Activated naive CD4-positive, alpha-beta T cell treated with anti-CD3 and anti-CD28 coated beads, Interleukin-2, amount 50 U/mL, for 16 hours (primary cell): Measurements from ENCODE around the gene TRIM47.

Source experiments
- DNase-seq: peaks from one replicate; pipeline ENCODE4 v3.0.0-alpha.2; 2020

Gene TRIM47

DNA sequence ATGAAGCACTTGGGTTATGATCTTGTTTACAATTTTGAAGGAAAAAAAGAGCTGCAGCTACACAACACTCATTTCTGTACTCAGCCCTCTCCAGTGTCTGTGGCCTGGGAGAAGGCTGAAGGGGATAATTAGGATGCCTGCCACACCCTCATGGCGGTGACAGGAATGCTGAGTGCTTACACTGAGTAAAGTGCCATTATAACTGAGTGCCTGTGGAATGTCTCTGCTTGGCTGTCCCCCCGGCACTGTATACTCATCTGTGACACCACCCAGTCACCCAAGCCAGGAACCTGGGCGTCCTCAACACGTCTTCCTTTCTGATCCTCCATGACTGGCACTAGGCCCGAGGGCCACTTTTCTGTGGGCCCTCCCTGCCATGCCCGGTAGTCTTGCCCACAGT is 29.8 kb upstream of the TRIM47 start:
- DNase-seq: no peak

DNA sequence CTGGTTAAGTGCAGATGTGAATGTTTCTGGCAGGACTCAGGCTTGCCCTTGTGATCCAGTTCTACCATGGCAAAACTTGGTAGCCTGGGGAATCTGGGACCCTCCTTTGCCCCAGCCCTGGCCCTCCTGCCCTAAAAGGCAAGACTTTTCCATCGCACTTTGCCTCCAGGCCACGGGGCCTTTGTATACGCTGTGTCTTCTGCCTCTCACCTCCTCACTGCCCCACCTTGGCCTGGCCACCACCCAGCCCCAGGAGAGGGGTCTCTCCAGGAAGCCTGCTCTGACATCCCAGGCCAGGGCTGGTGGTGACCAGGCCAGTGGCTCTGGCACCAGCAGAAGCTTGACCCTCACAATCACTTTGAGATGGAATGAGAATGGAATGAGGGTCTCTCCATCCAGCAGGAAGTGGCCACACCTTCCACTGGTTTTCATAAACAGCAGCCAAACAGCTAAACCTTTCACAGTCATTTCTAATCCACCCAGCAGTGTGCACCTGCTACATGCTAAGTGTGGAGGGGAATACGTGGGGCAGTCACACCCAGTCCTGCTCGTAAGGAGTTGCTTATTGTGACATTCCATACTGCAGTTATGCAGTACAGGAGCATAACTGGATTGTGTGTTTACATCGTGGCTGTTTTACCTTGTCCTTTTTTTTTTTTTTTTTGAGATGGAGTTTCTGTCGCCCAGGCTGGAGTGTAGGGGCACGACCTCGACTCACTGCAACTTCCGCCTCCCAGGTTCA is 27.9 kb upstream of the TRIM47 start:
- DNase-seq: no peak

DNA sequence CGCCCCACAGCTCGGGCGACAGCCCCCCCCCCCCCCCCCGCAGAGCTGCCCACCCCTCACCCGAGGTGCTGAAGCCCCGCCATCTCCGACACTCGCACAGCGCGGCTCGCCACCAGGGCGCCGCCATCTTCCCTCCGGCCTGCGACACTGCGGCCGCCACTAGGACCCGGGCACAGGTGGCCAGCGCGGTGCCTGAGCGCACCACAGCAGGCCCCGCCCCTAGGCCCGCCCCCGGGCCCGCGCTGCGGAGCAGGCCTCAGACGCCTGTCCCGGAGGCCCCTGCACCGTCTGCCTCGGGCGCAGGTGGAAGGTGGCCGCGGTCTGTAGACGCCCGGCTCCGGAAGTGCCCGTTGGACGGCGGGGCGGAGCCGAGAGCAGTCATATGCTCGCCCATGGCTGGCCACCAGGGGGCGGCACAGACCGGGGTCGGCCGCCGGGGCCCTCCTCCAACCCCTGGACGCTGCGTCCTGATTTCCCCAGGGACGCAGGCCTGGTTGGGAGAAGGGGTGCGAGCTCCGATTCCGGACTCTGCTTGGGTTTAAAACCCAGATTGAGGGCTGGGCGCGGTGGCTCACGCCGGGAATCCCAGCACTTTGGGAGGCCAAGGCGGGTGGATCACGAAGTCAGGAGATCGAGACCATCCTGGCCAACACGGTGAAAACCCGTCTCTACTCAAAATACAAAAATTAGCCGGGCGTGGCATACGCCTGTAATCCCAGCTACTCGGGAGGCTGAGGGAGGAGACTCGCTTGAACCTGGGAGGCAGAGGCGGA is 26.6 kb upstream of the TRIM47 start, which contains the start of gene MRPL38:
MRPL38 (minus strand) TSS at position 136 of the 773 bp plus-strand sequence; CDS start at position 127, 9 bp downstream.
- DNase-seq: peak; percentile 94

GRCh38 chr17:75902406-75902805 is 24.0 kb upstream of the TRIM47 start:
- no peak for DNase-seq

GRCh38 chr17:75901727-75902126 is 23.3 kb upstream of the TRIM47 start:
- no peak for DNase-seq

GRCh38 chr17:75900691-75901533 is 22.5 kb upstream of the TRIM47 start:
- DNase-seq: no peak

GRCh38 chr17:75899767-75900468 is 21.5 kb upstream of the TRIM47 start:
- no peak for DNase-seq

DNA sequence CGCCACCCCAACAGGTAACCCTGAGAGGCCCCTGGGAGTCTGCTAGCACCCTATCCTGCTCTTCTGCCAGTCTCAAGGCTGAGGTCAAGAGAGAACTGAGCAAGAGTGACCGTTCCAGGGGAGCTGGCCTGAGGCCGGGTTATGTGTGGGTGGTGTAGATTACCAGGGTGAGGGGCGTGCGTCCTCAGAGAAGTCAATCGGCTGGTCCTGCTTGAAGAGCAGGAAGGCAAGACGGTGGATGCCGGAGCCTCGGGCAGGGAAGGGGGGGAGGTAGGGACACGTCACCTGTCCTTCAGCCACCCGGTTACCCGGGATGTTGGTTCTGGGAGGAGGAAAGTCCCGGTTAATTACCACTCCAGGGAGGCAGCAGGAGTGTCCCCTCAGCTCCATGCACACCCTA is 21.0 kb upstream of the TRIM47 start:
- no peak for DNase-seq

DNA sequence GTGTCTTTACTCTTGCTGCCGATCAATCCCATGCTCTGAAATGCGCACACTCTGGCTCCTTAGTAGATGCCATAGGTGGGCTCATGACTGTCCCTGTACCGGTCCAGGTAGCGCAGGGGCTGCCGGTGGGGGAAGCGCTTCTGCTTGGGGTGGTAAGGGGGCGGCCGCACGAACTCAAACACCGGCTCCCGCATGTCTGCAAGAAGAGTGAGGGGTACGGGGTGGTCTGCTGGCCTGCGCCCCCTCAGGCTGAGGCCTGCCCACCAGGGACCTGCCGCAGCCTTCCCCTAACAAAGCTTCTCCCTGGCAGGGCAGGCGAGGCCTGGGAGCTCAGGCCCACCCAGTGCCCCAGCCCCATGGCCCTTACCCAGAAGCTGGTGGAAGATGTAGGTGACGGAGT is 20.4 kb upstream of the TRIM47 start:
- no peak for DNase-seq

- DNase-seq: no peak
Observed at GRCh38 chr17:75898065-75898464, 19.7 kb upstream of the TRIM47 start.

GRCh38 chr17:75897160-75898019 is 19.0 kb upstream of the TRIM47 start:
- DNase-seq: no peak

- peak; percentile 82 for DNase-seq
Observed at GRCh38 chr17:75896415-75897159, 18.2 kb upstream of the TRIM47 start, which contains the start of gene TRIM65. TRIM65 (minus strand) TSS chr17:75896951; CDS start chr17:75896937, 14 bp downstream.

- no peak for DNase-seq
Observed at GRCh38 chr17:75895370-75896155, 17.2 kb upstream of the TRIM47 start.

GRCh38 chr17:75894049-75894733 is 15.8 kb upstream of the TRIM47 start:
- no peak for DNase-seq

GRCh38 chr17:75893305-75894048 is 15.1 kb upstream of the TRIM47 start:
- no peak for DNase-seq

- DNase-seq: no peak
Observed at GRCh38 chr17:75892556-75893224, 14.3 kb upstream of the TRIM47 start.

DNA sequence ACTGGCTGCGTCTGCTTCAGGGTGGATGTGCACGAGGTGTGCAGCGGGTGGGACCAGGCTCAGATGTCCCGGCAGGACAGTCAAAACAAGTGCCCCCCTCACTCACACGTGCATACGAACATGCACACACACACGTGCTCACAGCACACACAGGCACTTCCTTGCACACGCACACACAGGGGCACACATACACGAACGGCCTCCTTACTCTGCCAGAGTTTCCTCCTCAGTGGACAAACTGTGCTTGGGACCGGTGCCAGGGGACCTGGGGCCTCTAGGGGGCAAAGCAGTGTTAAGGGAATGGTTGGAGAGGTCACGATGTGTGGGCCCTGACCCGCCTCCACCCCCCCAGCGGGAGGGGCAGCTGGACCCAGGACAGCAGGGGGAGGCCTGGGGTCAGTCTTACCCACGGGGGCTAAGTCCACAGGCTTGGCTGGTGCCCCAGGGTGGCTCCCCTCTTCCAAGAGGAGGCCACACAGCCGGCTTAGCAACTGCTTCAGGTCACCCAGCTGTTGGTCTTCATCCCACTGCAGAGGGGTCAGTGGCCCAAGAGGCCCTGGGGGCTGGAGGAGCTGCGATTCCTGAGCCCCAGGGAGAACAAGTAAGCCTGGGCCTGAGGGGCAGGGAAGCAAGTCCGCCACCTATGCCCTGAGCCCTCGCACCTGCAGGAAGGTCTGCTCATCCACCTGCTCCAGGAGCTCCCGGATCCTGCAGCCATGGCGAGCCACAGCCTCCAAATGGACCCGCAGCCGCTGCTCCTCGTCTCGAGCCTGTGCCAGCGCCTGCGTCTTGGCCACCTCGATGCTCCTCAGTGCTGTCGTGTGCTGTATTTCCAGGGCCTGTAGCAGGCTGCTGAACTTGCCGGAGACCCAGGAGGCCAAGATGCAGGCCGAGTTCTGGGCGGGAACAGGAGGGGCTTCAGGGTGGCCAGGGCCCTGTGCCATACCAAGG is 13.5 kb upstream of the TRIM47 start:
- DNase-seq: no peak
